HepG2 (cell line): ENCODE results near the gene ZNF638. TPM values are rescaled to one million over a fixed set of nuclear protein-coding genes. Genes with fewer than 3 reads are reported as not detected.

ENCODE experiments used
- EED ChIP-seq: sonication (generic); formaldehyde crosslinking; IDR thresholded peaks from 2 replicates; pipeline ENCODE4 v1.5.0; 2020; ENCODE audit warnings: mild to moderate bottlenecking, missing genetic modification reagents
- HIVEP1 ChIP-seq: sonication (generic); formaldehyde crosslinking; IDR thresholded peaks from 2 replicates; pipeline ENCODE4 v1.4.0; 2020; ENCODE audit warnings: mild to moderate bottlenecking, missing genetic modification reagents
- KDM5A ChIP-seq: fragments of 200-600 bp; sonication (generic); IDR thresholded peaks from 2 replicates; pipeline ENCODE4 v1.7.0; 2018; ENCODE audit warnings: antibody characterized with exemption, mild to moderate bottlenecking, low read length, borderline replicate concordance
- RFX5 ChIP-seq: IDR thresholded peaks from 2 replicates; pipeline ENCODE4 v1.6.1; 2011; ENCODE audit warnings: low read depth, low read length, improper control_type of control experiment
- SAFB2 ChIP-seq: sonication (generic); formaldehyde crosslinking; IDR thresholded peaks from 2 replicates; pipeline ENCODE4 v1.5.1; 2020; ENCODE audit warnings: missing genetic modification reagents, low read depth, mild to moderate bottlenecking, borderline replicate concordance
- SNRNP70 ChIP-seq: fragments of 200-400 bp; formaldehyde crosslinking; IDR thresholded peaks from 2 replicates; pipeline ENCODE4 v1.6.1; 2017; ENCODE audit warnings: mild to moderate bottlenecking, low read depth, low read length, moderate library complexity
- SP5 ChIP-seq: IDR thresholded peaks from 2 replicates; pipeline ENCODE4 v1.6.1; 2016; ENCODE audit warnings: low read depth, borderline replicate concordance
- SRSF9 ChIP-seq: fragments of 200-400 bp; formaldehyde crosslinking; IDR thresholded peaks from 2 replicates; pipeline ENCODE4 v1.6.1; 2018; ENCODE audit warnings: borderline replicate concordance, mild to moderate bottlenecking, low read depth, low read length; ENCODE audit not compliant: insufficient read depth, poor library complexity, severe bottlenecking
- polyA plus RNA-seq, 8 experiments: library from polyadenylated mRNA; depleted of rRNA in 3 of 8; stranded (reverse) in 7 of 8; unstranded in 1 of 8; fragments of >200 nt; fragmentation: Illumina TruSeq in 4 of 8; extraction: Trizol in 4 of 8; gene quantifications; 2 replicates each; pipeline versions ENCODE4 v1.2.1 to v1.2.3, GENCODE V29; 2011 to 2016; ENCODE audit warnings: low read depth in 4 of 8, missing spikeins in 1 of 8, mixed read lengths in 1 of 8; ENCODE audit not compliant: insufficient read depth in 1 of 8
- total RNA-seq, 5 experiments: library from RNA; depleted of rRNA; stranded (reverse); fragments of >200 nt; fragmentation: Illumina TruSeq; extraction: Trizol; gene quantifications; 2 replicates each; pipeline ENCODE4 v1.2.3, GENCODE V29; 2016; ENCODE audit warnings: low read depth in 1 of 5
- TF ChIP-seq, protein P1 (sequence below): IDR thresholded peaks from 2 replicates; pipeline ENCODE4 v1.6.1; 2012; ENCODE audit warnings: low read length, improper control_type of control experiment
- TF ChIP-seq, protein P2 (sequence below), 2 experiments: sonication (generic) in 1 of 2; formaldehyde crosslinking in 1 of 2; IDR thresholded peaks; 2 replicates each; pipeline versions ENCODE4 v1.4.0 to v1.6.1; 2016 to 2020; ENCODE audit warnings: borderline replicate concordance in 1 of 2, low read depth in 1 of 2, mild to moderate bottlenecking in 1 of 2, missing genetic modification reagents in 1 of 2
- TF ChIP-seq, protein P3 (sequence below): sonication (generic); formaldehyde crosslinking; IDR thresholded peaks from 2 replicates; pipeline ENCODE4 v1.4.0; 2020; ENCODE audit warnings: low read depth, missing genetic modification reagents
- TF ChIP-seq, protein P4 (sequence below): sonication (generic); formaldehyde crosslinking; IDR thresholded peaks from 2 replicates; pipeline ENCODE4 v1.4.0; 2020; ENCODE audit warnings: mild to moderate bottlenecking, missing genetic modification reagents, borderline replicate concordance

Gene ZNF638
- total and polyA plus RNA-seq, 2 of the 13 experiments (the other 11 are each of a cell fraction or from before 2014, with no cell fraction given) = 92.7 to 144 TPM

DNA sequence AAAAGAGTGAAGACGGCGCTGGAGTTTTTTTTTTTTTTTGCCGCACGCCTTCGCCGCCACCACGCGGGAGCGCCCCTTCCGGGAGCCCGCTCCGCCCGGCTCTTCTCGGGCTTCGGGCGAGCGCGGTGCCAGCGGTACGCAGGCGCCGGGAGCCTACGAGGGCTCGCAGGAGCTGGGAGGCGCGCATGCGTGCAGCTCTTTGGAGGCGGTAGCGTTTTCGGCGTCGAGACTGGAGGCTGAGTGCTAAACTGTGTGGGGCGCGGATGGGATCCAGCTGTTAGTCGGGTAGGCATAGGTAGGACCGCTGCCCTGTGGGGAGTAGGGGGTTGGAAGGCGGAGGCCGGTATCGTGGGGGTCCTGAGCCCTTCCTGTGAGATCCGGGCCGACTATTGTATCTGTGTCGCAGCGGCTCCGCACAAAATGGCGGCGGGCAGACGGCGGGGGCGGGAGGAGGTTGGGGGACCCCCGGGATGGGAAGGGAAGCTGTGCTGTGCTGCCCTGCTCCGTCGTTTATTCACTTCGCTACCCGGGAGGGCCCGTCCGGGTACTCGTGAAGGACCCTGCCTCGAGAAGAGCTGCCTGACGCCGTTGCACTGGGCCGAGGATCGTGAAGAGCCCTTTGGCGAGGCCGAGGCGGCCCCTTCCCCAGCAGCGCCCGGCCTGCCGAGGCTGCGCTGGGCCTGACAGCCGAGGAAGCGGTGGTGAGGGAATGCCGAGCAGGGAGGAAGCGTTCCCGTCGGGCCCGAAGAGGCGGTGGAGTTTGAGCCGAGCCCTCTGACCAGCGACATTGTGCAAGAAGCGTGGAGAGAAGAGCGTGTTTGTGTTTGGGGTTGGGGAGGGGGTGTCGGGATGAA, at the start of gene ZNF638 (continued):
- TF ChIP-seq SRSF9 = no peak
- peak; percentile 51 for TF ChIP-seq SAFB2 (CRISPR knock-in tag)
- TF ChIP-seq, protein P1, sequence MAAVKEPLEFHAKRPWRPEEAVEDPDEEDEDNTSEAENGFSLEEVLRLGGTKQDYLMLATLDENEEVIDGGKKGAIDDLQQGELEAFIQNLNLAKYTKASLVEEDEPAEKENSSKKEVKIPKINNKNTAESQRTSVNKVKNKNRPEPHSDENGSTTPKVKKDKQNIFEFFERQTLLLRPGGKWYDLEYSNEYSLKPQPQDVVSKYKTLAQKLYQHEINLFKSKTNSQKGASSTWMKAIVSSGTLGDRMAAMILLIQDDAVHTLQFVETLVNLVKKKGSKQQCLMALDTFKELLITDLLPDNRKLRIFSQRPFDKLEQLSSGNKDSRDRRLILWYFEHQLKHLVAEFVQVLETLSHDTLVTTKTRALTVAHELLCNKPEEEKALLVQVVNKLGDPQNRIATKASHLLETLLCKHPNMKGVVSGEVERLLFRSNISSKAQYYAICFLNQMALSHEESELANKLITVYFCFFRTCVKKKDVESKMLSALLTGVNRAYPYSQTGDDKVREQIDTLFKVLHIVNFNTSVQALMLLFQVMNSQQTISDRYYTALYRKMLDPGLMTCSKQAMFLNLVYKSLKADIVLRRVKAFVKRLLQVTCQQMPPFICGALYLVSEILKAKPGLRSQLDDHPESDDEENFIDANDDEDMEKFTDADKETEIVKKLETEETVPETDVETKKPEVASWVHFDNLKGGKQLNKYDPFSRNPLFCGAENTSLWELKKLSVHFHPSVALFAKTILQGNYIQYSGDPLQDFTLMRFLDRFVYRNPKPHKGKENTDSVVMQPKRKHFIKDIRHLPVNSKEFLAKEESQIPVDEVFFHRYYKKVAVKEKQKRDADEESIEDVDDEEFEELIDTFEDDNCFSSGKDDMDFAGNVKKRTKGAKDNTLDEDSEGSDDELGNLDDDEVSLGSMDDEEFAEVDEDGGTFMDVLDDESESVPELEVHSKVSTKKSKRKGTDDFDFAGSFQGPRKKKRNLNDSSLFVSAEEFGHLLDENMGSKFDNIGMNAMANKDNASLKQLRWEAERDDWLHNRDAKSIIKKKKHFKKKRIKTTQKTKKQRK = no peak
- TF ChIP-seq, protein P2, sequence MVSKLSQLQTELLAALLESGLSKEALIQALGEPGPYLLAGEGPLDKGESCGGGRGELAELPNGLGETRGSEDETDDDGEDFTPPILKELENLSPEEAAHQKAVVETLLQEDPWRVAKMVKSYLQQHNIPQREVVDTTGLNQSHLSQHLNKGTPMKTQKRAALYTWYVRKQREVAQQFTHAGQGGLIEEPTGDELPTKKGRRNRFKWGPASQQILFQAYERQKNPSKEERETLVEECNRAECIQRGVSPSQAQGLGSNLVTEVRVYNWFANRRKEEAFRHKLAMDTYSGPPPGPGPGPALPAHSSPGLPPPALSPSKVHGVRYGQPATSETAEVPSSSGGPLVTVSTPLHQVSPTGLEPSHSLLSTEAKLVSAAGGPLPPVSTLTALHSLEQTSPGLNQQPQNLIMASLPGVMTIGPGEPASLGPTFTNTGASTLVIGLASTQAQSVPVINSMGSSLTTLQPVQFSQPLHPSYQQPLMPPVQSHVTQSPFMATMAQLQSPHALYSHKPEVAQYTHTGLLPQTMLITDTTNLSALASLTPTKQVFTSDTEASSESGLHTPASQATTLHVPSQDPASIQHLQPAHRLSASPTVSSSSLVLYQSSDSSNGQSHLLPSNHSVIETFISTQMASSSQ (IDR thresholded peaks at IDR 0.05; ENCODE audit: low read depth) = no peak
- TF ChIP-seq, protein P2 (CRISPR knock-in tag; IDR thresholded peaks at IDR 0.05; ENCODE audit: borderline replicate concordance) = no peak; the same call in 1 of the 2 replicates
- TF ChIP-seq RFX5 = no peak; the same call in 1 of the 2 replicates
- TF ChIP-seq SP5 (CRISPR knock-in tag) = peak; percentile 2; the same call in 1 of the 2 replicates
- TF ChIP-seq SNRNP70 = no peak
- peak; percentile 93 for TF ChIP-seq EED
- TF ChIP-seq, protein P3, sequence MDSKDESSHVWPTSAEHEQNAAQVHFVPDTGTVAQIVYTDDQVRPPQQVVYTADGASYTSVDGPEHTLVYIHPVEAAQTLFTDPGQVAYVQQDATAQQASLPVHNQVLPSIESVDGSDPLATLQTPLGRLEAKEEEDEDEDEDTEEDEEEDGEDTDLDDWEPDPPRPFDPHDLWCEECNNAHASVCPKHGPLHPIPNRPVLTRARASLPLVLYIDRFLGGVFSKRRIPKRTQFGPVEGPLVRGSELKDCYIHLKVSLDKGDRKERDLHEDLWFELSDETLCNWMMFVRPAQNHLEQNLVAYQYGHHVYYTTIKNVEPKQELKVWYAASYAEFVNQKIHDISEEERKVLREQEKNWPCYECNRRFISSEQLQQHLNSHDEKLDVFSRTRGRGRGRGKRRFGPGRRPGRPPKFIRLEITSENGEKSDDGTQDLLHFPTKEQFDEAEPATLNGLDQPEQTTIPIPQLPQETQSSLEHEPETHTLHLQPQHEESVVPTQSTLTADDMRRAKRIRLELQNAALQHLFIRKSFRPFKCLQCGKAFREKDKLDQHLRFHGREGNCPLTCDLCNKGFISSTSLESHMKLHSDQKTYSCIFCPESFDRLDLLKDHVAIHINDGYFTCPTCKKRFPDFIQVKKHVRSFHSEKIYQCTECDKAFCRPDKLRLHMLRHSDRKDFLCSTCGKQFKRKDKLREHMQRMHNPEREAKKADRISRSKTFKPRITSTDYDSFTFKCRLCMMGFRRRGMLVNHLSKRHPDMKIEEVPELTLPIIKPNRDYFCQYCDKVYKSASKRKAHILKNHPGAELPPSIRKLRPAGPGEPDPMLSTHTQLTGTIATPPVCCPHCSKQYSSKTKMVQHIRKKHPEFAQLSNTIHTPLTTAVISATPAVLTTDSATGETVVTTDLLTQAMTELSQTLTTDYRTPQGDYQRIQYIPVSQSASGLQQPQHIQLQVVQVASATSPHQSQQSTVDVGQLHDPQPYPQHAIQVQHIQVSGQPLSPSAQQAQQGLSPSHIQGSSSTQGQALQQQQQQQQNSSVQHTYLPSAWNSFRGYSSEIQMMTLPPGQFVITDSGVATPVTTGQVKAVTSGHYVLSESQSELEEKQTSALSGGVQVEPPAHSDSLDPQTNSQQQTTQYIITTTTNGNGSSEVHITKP = no peak
- TF ChIP-seq, protein P4, sequence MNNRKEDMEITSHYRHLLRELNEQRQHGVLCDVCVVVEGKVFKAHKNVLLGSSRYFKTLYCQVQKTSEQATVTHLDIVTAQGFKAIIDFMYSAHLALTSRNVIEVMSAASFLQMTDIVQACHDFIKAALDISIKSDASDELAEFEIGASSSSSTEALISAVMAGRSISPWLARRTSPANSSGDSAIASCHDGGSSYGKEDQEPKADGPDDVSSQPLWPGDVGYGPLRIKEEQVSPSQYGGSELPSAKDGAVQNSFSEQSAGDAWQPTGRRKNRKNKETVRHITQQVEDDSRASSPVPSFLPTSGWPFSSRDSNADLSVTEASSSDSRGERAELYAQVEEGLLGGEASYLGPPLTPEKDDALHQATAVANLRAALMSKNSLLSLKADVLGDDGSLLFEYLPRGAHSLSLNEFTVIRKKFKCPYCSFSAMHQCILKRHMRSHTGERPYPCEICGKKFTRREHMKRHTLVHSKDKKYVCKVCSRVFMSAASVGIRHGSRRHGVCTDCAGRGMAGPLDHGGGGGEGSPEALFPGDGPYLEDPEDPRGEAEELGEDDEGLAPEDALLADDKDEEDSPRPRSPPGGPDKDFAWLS (CRISPR knock-in tag) = no peak
- TF ChIP-seq KDM5A = peak; percentile 68; the same call in 1 of the 2 replicates
- TF ChIP-seq HIVEP1 (CRISPR knock-in tag) = peak; percentile 77; the same call in 1 of the 2 replicates
